Endothelial cell (in vitro differentiated cells): Measurements from ENCODE around the gene KTI12. TPM values are rescaled to one million over a fixed set of nuclear protein-coding genes. Genes with fewer than 3 reads are reported as not detected.
"Not testable (repeated sequence)": the region's sequence is repeated elsewhere in the genome, so short reads cannot be mapped to it uniquely, and the experiment has no call there.

Experiments
- DNase-seq: peaks from one replicate; pipeline ENCODE4 v3.0.0; 2021; ENCODE audit warnings: low spot score
- H3K27ac Mint-ChIP-seq: one replicate; pipeline ENCODE4 v1.8.0; 2021; ENCODE audit warnings: mixed read lengths, inconsistent platforms; ENCODE audit not compliant: unreplicated experiment
- H3K27me3 Mint-ChIP-seq: one replicate; pipeline ENCODE4 v1.8.0; 2021; ENCODE audit warnings: mild to moderate bottlenecking, moderate library complexity, mixed read lengths, inconsistent platforms; ENCODE audit not compliant: unreplicated experiment
- H3K36me3 Mint-ChIP-seq: one replicate; pipeline ENCODE4 v1.8.0; 2021; ENCODE audit warnings: mild to moderate bottlenecking, low read depth, mixed read lengths, inconsistent platforms; ENCODE audit not compliant: unreplicated experiment
- H3K4me1 Mint-ChIP-seq: one replicate; pipeline ENCODE4 v1.8.0; 2021; ENCODE audit warnings: mild to moderate bottlenecking, mixed read lengths, inconsistent platforms; ENCODE audit not compliant: unreplicated experiment
- H3K4me3 Mint-ChIP-seq: one replicate; pipeline ENCODE4 v1.8.0; 2021; ENCODE audit warnings: mild to moderate bottlenecking, mixed read lengths, inconsistent platforms; ENCODE audit not compliant: unreplicated experiment
- H3K9me3 Mint-ChIP-seq: one replicate; pipeline ENCODE4 v1.8.0; 2021; ENCODE audit warnings: mixed read lengths, inconsistent platforms; ENCODE audit not compliant: unreplicated experiment
- CTCF ChIP-seq: fragments of 200-600 bp; sonication (generic); IDR thresholded peaks from one replicate; pipeline ENCODE4 v1.5.0; 2021; ENCODE audit warnings: antibody characterized with exemption; ENCODE audit not compliant: unreplicated experiment
- total RNA-seq: library from RNA; stranded (reverse); fragmentation: NEBNext Ultra II Directional; extraction: Animal tissue kit (Norgen Biotek cat#: 25700); gene quantifications from one replicate; pipeline ENCODE4 v1.2.1, GENCODE V29; 2021; ENCODE audit not compliant: unreplicated experiment

KTI12 gene
- total RNA-seq, 1 donor from 2014 or later = 8.4 TPM

GRCh38 chr1:52054496-52055065 is 21.0 kb upstream of the KTI12 start:
- DNase-seq = no peak
- Mint-ChIP-seq H3K27ac (peak overlapping the region; percentile 97), H3K4me1 (peaks cover 33% of the 10 kb centered on the region), H3K9me3 (no peaks in the 10 kb centered on the region), H3K36me3 (peaks cover 17% of the 10 kb centered on the region), H3K27me3 (peaks cover 12% of the 10 kb centered on the region), H3K4me3 (peak overlapping the region; percentile 99)
- TF ChIP-seq CTCF = no peak

- Mint-ChIP-seq H3K36me3 (peaks cover 17% of the 10 kb centered on the region), H3K4me3 (peak overlapping the region; percentile 99), H3K27ac (peak overlapping the region; percentile 97), H3K9me3 (no peaks in the 10 kb centered on the region), H3K4me1 (peaks cover 33% of the 10 kb centered on the region), H3K27me3 (peaks cover 12% of the 10 kb centered on the region)
- TF ChIP-seq CTCF = no peak
- DNase-seq = no peak
Measured at GRCh38 chr1:52053862-52054261, 20.3 kb upstream of the KTI12 start.

GRCh38 chr1:52049337-52049736 is 15.7 kb upstream of the KTI12 start:
- DNase-seq, H3K27ac Mint-ChIP-seq, H3K36me3 Mint-ChIP-seq, H3K4me3 Mint-ChIP-seq, H3K9me3 Mint-ChIP-seq, H3K4me1 Mint-ChIP-seq, H3K27me3 Mint-ChIP-seq: not testable (repeated sequence)

GRCh38 chr1:52045666-52046195 is 12.1 kb upstream of the KTI12 start:
- H3K27me3 Mint-ChIP-seq, H3K36me3 Mint-ChIP-seq, H3K4me1 Mint-ChIP-seq, H3K27ac Mint-ChIP-seq, DNase-seq, H3K4me3 Mint-ChIP-seq, H3K9me3 Mint-ChIP-seq: not testable (repeated sequence)

GRCh38 chr1:52045236-52045635 is 11.6 kb upstream of the KTI12 start:
- no peak for DNase-seq
- no peaks in the 10 kb centered on the region for H3K4me1 Mint-ChIP-seq
- H3K4me3 Mint-ChIP-seq = no peak overlapping the region
- no peak for TF ChIP-seq CTCF
- H3K36me3 Mint-ChIP-seq = no peaks in the 10 kb centered on the region
- no peaks in the 10 kb centered on the region for H3K27me3 Mint-ChIP-seq
- H3K27ac Mint-ChIP-seq = no peak overlapping the region
- H3K9me3 Mint-ChIP-seq = no peaks in the 10 kb centered on the region

- no peaks in the 10 kb centered on the region for H3K9me3 Mint-ChIP-seq
- H3K27me3 Mint-ChIP-seq = no peaks in the 10 kb centered on the region
- no peaks in the 10 kb centered on the region for H3K36me3 Mint-ChIP-seq
Measured at GRCh38 chr1:52041551-52042185, 8.1 kb upstream of the KTI12 start.

More at GRCh38 chr1:52041551-52042185, 8.1 kb upstream of the KTI12 start:
- TF ChIP-seq CTCF = no peak
- Mint-ChIP-seq H3K4me1 (no peaks in the 10 kb centered on the region), H3K4me3 (no peak overlapping the region), H3K27ac (no peak overlapping the region)
- no peak for DNase-seq
